Smooth muscle cell (in vitro differentiated cells): Measurements from ENCODE around the gene PDK2. TPM values are rescaled to one million over a fixed set of nuclear protein-coding genes. Genes with fewer than 3 reads are reported as not detected.

Experiments
- DNase-seq: peaks from one replicate; lab custom pipeline; 2025; ENCODE audit not compliant: unreplicated experiment; lab: John Stamatoyannopoulos, UW
- H2AFZ ChIP-seq: fragments of 200-600 bp; sonication (generic); 2 replicates; pipeline ENCODE4 v1.6.0; 2016; ENCODE audit warnings: antibody characterized with exemption, low read depth, mild to moderate bottlenecking
- H3F3A ChIP-seq: fragments of 200-600 bp; sonication (generic); 2 replicates; pipeline ENCODE4 v1.6.0; 2017; ENCODE audit warnings: antibody characterized with exemption, low read depth
- H3K27ac ChIP-seq: fragments of 200-600 bp; sonication (generic); 2 replicates; pipeline ENCODE4 v1.5.1; 2016; ENCODE audit warnings: low read depth, mild to moderate bottlenecking
- H3K27me3 ChIP-seq: fragments of 200-600 bp; sonication (generic); 2 replicates; pipeline ENCODE4 v1.6.1; 2016; ENCODE audit warnings: low read depth, mild to moderate bottlenecking
- H3K36me3 ChIP-seq: fragments of 200-600 bp; sonication (generic); 2 replicates; pipeline ENCODE4 v1.5.1; 2016; ENCODE audit warnings: low read depth
- H3K4me1 ChIP-seq: fragments of 200-600 bp; sonication (generic); 2 replicates; pipeline ENCODE4 v1.5.1; 2016; ENCODE audit warnings: low read depth
- H3K4me2 ChIP-seq: fragments of 200-600 bp; sonication (generic); 2 replicates; pipeline ENCODE4 v1.6.0; 2016; ENCODE audit warnings: mild to moderate bottlenecking
- H3K4me3 ChIP-seq: fragments of 200-600 bp; sonication (generic); 2 replicates; pipeline ENCODE4 v1.5.1; 2016; ENCODE audit warnings: mild to moderate bottlenecking
- H3K79me2 ChIP-seq: fragments of 200-600 bp; sonication (generic); 2 replicates; pipeline ENCODE4 v1.6.0; 2016; ENCODE audit warnings: low read depth, mild to moderate bottlenecking
- H3K9ac ChIP-seq: fragments of 200-600 bp; sonication (generic); 2 replicates; pipeline ENCODE4 v1.6.0; 2016; ENCODE audit warnings: low read depth
- H3K9me3 ChIP-seq: fragments of 200-600 bp; sonication (generic); replicated peaks from 2 replicates; pipeline ENCODE4 v1.5.1; 2016; ENCODE audit warnings: low read depth
- H4K20me1 ChIP-seq: fragments of 200-600 bp; sonication (generic); 2 replicates; pipeline ENCODE4 v1.6.0; 2016; ENCODE audit warnings: low read depth
- CTCF ChIP-seq: fragments of 200-600 bp; sonication (generic); IDR thresholded peaks from 2 replicates; pipeline ENCODE4 v1.5.1; 2017; ENCODE audit warnings: borderline replicate concordance, mild to moderate bottlenecking, antibody characterized with exemption; ENCODE audit not compliant: insufficient read depth, poor library complexity, severe bottlenecking
- WGBS: methylation state at CpG from one replicate; pipeline ENCODE4 v1.1.7; 2016; ENCODE audit warnings: low lambda C conversion rate; 5-methylcytosine and 5-hydroxymethylcytosine counted together
- polyA plus RNA-seq: library from polyadenylated mRNA; unstranded; fragments of >200 nt; fragmentation: Nextera tagmentation; extraction: Ambion mirVana; gene quantifications from 2 replicates; pipeline ENCODE4 v1.2.1, GENCODE V29; 2016
- total RNA-seq: library from RNA; depleted of rRNA; stranded (reverse); fragments of >200 nt; gene quantifications from 2 replicates; pipeline ENCODE4 v1.2.3, GENCODE V29; 2014

The PDK2 gene
- total and polyA plus RNA-seq, 2 experiments from 2014 or later = 28.2 to 36.5 TPM

GRCh38 chr17:50096092-50096491 lies 941 bp downstream of the PDK2 start:
- no peak for DNase-seq
- Histone ChIP-seq H3K79me2 (peaks cover 8% of the 10 kb centered on the region), H3K4me1 (peaks cover 14% of the 10 kb centered on the region), H3K4me3 (peak overlapping the region; percentile 90), H3K9ac (peak overlapping the region; percentile 84), H3F3A (peaks cover 7% of the 10 kb centered on the region), H3K36me3 (no peaks in the 10 kb centered on the region), H2AFZ (no peak overlapping the region), H3K4me2 (peak overlapping the region; percentile 97), H4K20me1 (no peaks in the 10 kb centered on the region), H3K27ac (no peak overlapping the region), H3K9me3 (no peaks in the 10 kb centered on the region), H3K27me3 (no peaks in the 10 kb centered on the region)
- 61% methylated on average over 6 of the region's 6 CpGs for WGBS
- TF ChIP-seq CTCF = no peak

DNA sequence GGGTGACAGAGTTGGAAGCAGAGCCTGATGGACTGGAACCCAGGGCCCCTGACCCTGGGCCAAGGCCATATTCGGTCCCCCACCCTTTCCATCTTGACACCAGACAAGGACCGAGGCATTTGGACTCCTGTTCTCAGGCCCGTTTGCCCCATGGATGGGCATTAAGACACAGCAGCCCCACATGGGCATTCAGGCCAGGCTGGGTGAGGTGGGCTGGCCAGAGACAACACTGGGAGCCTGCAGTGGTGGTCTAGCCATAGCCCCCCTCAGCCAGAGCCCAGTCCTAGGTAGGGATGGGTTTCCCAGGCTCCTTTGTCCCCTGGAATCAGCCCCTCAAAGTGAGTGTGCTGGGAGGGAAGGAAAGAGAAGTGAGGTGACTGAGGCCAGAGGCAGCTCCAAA lies 1.6 kb downstream of the PDK2 start:
- 89% methylated on average over 3 of the region's 3 CpGs for WGBS
- Histone ChIP-seq H3K79me2 (peaks cover 8% of the 10 kb centered on the region), H3K4me3 (no peak overlapping the region), H3K4me2 (no peak overlapping the region), H2AFZ (no peak overlapping the region), H3F3A (peaks cover 7% of the 10 kb centered on the region), H4K20me1 (no peaks in the 10 kb centered on the region), H3K9me3 (no peaks in the 10 kb centered on the region), H3K27ac (no peak overlapping the region), H3K36me3 (no peaks in the 10 kb centered on the region), H3K9ac (no peak overlapping the region), H3K27me3 (no peaks in the 10 kb centered on the region), H3K4me1 (peaks cover 20% of the 10 kb centered on the region)
- TF ChIP-seq CTCF = no peak
- no peak for DNase-seq

GRCh38 chr17:50097455-50097854 lies 2.3 kb downstream of the PDK2 start:
- Histone ChIP-seq H3K4me2 (no peak overlapping the region), H3K27me3 (no peaks in the 10 kb centered on the region), H3K36me3 (no peaks in the 10 kb centered on the region), H3F3A (peaks cover 7% of the 10 kb centered on the region), H3K27ac (no peak overlapping the region), H3K9me3 (no peaks in the 10 kb centered on the region), H3K4me1 (peaks cover 24% of the 10 kb centered on the region), H3K9ac (no peak overlapping the region), H3K4me3 (no peak overlapping the region), H2AFZ (no peak overlapping the region), H4K20me1 (no peaks in the 10 kb centered on the region), H3K79me2 (peaks cover 8% of the 10 kb centered on the region)
- no peak for TF ChIP-seq CTCF
- 82% methylated on average over 7 of the region's 7 CpGs for WGBS
- DNase-seq = no peak

- H3K27me3 ChIP-seq = no peaks in the 10 kb centered on the region
- H3K9me3 ChIP-seq = no peaks in the 10 kb centered on the region
- H3K27ac ChIP-seq = no peak overlapping the region
- H3K9ac ChIP-seq = no peak overlapping the region
- H3K4me1 ChIP-seq = peaks cover 24% of the 10 kb centered on the region
- H3K36me3 ChIP-seq = no peaks in the 10 kb centered on the region
- 93% methylated on average over 4 of the region's 4 CpGs for WGBS
- peaks cover 7% of the 10 kb centered on the region for H3F3A ChIP-seq
- no peak for TF ChIP-seq CTCF
- peaks cover 8% of the 10 kb centered on the region for H3K79me2 ChIP-seq
- H3K4me3 ChIP-seq = no peak overlapping the region
- no peaks in the 10 kb centered on the region for H4K20me1 ChIP-seq
- no peak overlapping the region for H3K4me2 ChIP-seq
- no peak overlapping the region for H2AFZ ChIP-seq
- no peak for DNase-seq
Observed at GRCh38 chr17:50097926-50098325, 2.8 kb downstream of the PDK2 start.
